ENCODE results near the gene PHF8. TPM values are rescaled to one million over a fixed set of nuclear protein-coding genes. Genes with fewer than 3 reads are reported as not detected.

The PHF8 gene
- total and polyA plus RNA-seq, 12 donors = 6.1 to 73.5 (median 20.0) TPM

GRCh38 chrX:53974529-53974928 lies 69.7 kb downstream of the PHF8 start:
- H3K4me3 ChIP-seq = no peak overlapping the region
- H3K9me3 ChIP-seq (replicated peaks in 1 of 3) = no peaks in the 10 kb centered on the region
- no peaks in the 10 kb centered on the region for H3K4me1 ChIP-seq (replicated peaks in 1 of 2)
- no peak for TF ChIP-seq CTCF (IDR thresholded peaks at IDR 0.05)
- TF ChIP-seq POLR2A (IDR thresholded peaks at IDR 0.05) = no peak
- no peaks in the 10 kb centered on the region for H3K27me3 ChIP-seq
- no peak overlapping the region for H3K27ac ChIP-seq
- 85 to 100% (median 94%) methylated on average over 6 of the region's 6 CpGs for WGBS, 4 donors
- intact Hi-C loops (cut with DNase I) = no loop called here
- DNase-seq = no peak
- H3K36me3 ChIP-seq (replicated peaks in 1 of 2) = no peaks in the 10 kb centered on the region

- no peaks in the 10 kb centered on the region for H3K36me3 ChIP-seq (replicated peaks in 1 of 2)
- 72 to 99% (median 86%) methylated on average over 3 of the region's 3 CpGs for WGBS, 4 donors
- intact Hi-C loops (cut with DNase I) = no loop called here
These were observed 74.7 kb downstream of the PHF8 start for GRCh38 chrX:53969540-53969939.

GRCh38 chrX:53950130-53950733 lies 94.0 kb downstream of the PHF8 start:
- WGBS, 4 donors = 60 to 98% (median 81%) methylated on average over 3 of the region's 3 CpGs
- H3K36me3 ChIP-seq (replicated peaks in 1 of 2) = no peaks in the 10 kb centered on the region

More at GRCh38 chrX:53969540-53969939, 74.7 kb downstream of the PHF8 start:
- H3K27ac ChIP-seq = no peak overlapping the region
- TF ChIP-seq CTCF (IDR thresholded peaks at IDR 0.05) (no peak), POLR2A (IDR thresholded peaks at IDR 0.05) (no peak)
- no peak overlapping the region for H3K4me3 ChIP-seq
- H3K4me1 ChIP-seq (replicated peaks in 1 of 2) = no peaks in the 10 kb centered on the region
- DNase-seq = no peak
- H3K27me3 ChIP-seq = no peaks in the 10 kb centered on the region
- H3K9me3 ChIP-seq (replicated peaks in 1 of 3) = no peaks in the 10 kb centered on the region

GRCh38 chrX:53940180-53940579 lies 104.1 kb downstream of the PHF8 start:
- no peaks in the 10 kb centered on the region for H3K4me1 ChIP-seq (replicated peaks in 1 of 2)
- H3K27ac ChIP-seq = no peak overlapping the region
- no peak for DNase-seq
- H3K4me3 ChIP-seq = no peak overlapping the region
- WGBS, 4 donors = 84 to 100% (median 92%) methylated on average over 2 to 8 of the region's 8 CpGs
- H3K9me3 ChIP-seq (replicated peaks in 1 of 3) = no peaks in the 10 kb centered on the region
- H3K27me3 ChIP-seq = no peaks in the 10 kb centered on the region
- H3K36me3 ChIP-seq (replicated peaks in 1 of 2) = peaks cover 0 to 42% of the 10 kb centered on the region in 2 donors
- intact Hi-C loops (cut with DNase I) = no loop called here
- TF ChIP-seq CTCF (IDR thresholded peaks at IDR 0.05) (no peak), POLR2A (IDR thresholded peaks at IDR 0.05) (no peak)

More at GRCh38 chrX:53950130-53950733, 94.0 kb downstream of the PHF8 start:
- no peaks in the 10 kb centered on the region for H3K9me3 ChIP-seq (replicated peaks in 1 of 3)
- no peak overlapping the region for H3K27ac ChIP-seq
- intact Hi-C loops (cut with DNase I) = no loop called here
- H3K4me3 ChIP-seq = no peak overlapping the region
- TF ChIP-seq CTCF (IDR thresholded peaks at IDR 0.05) (no peak), POLR2A (IDR thresholded peaks at IDR 0.05) (no peak)
- H3K27me3 ChIP-seq = no peaks in the 10 kb centered on the region
- no peaks in the 10 kb centered on the region for H3K4me1 ChIP-seq (replicated peaks in 1 of 2)
- DNase-seq = no peak

Data from adrenal gland (tissue), 12 donors.